ENCODE measurements around the gene ETV6.

GRCh38 chr12:11856971-11857370 lies 207.5 kb downstream of the ETV6 start:
- TF ChIP-seq YY1 (IDR thresholded peaks at IDR 0.05; ENCODE audit: insufficient read depth, insufficient read length): no peak
- TF ChIP-seq ZNF274 (IDR thresholded peaks at IDR 0.05; ENCODE audit: low read depth, low read length): no peak
- TF ChIP-seq SUZ12 (IDR thresholded peaks at IDR 0.05; ENCODE audit: extremely low read depth, insufficient read depth, insufficient read length): no peak
